ENCODE measurements around the gene HHAT.

The HHAT gene

DNA sequence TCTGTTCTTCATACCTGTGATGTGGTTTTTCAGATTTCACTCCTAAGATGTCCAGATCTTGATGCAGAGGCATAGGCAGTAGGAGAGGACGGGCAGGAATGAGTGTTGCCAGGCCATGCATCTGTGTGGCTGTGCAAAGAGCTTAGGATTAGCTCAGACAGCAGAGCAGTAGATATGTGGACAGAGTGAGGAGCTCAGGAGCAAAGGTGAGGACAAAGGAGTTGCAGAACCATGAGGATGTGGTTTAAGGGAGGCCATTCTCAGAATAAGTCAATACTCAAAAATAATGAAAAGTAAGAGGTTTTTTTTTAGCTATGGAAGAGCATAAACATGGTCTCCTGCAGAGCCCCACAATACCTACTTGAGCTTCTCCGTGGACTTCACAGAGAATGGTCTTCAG is 158.3 kb downstream of the HHAT start:
- DNase-seq (ENCODE audit: extremely low read depth, low read depth) = no peak
- TF ChIP-seq, protein P1, sequence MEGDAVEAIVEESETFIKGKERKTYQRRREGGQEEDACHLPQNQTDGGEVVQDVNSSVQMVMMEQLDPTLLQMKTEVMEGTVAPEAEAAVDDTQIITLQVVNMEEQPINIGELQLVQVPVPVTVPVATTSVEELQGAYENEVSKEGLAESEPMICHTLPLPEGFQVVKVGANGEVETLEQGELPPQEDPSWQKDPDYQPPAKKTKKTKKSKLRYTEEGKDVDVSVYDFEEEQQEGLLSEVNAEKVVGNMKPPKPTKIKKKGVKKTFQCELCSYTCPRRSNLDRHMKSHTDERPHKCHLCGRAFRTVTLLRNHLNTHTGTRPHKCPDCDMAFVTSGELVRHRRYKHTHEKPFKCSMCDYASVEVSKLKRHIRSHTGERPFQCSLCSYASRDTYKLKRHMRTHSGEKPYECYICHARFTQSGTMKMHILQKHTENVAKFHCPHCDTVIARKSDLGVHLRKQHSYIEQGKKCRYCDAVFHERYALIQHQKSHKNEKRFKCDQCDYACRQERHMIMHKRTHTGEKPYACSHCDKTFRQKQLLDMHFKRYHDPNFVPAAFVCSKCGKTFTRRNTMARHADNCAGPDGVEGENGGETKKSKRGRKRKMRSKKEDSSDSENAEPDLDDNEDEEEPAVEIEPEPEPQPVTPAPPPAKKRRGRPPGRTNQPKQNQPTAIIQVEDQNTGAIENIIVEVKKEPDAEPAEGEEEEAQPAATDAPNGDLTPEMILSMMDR (IDR thresholded peaks at IDR 0.05; ENCODE audit: low read depth, low read length, missing control alignments) = no peak
- H3K4me3 ChIP-seq (replicated peaks; ENCODE audit: low read depth, low read length) = no peak overlapping the region

DNA sequence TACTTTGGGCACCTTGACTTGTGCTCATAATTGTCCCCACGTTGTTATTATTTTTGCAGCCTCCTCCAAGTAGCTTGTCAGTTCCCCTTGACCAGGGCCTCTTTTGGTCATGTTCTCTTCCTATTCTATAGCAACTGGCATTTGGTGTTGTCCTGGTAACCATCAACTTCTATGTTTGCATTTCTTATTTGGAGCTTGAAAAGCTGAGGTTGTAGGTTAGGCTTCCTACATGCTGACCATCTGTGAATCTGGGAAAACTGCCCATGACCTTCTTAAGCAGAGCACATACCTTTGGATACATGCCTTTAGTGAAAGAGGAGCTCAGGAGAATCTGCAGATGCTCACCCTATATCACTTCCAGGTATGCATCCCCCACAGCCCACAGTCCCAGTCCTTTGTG is 160.8 kb downstream of the HHAT start:
- H3K4me3 ChIP-seq (replicated peaks; ENCODE audit: low read depth, low read length) = no peak overlapping the region
- TF ChIP-seq, protein P1 (IDR thresholded peaks at IDR 0.05; ENCODE audit: low read depth, low read length, missing control alignments) = no peak
- peak; percentile 20 for DNase-seq (ENCODE audit: extremely low read depth, low read depth)

DNA sequence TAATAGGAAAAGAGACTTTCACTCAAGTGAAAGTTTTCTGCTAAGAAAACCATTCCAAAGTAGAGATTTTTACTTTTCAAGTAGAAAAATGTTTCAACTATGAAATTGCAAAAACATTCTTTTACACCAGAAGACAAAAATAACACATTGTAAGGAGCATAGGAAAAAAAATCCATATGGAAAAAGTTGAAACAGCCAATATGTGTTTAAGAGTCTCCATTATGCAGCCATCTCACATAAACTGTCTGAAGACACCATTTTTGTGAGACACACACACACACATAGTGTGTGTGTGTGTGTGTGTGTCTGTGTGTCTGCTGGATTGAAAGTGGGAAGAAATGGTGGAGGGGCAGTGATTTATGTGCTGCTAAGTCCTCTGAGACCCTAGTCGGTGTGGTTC is 162.1 kb downstream of the HHAT start:
- no peak overlapping the region for H3K4me3 ChIP-seq (replicated peaks; ENCODE audit: low read depth, low read length)
- DNase-seq (ENCODE audit: extremely low read depth, low read depth) = no peak
- TF ChIP-seq, protein P1 (IDR thresholded peaks at IDR 0.05; ENCODE audit: low read depth, low read length, missing control alignments) = no peak

DNA sequence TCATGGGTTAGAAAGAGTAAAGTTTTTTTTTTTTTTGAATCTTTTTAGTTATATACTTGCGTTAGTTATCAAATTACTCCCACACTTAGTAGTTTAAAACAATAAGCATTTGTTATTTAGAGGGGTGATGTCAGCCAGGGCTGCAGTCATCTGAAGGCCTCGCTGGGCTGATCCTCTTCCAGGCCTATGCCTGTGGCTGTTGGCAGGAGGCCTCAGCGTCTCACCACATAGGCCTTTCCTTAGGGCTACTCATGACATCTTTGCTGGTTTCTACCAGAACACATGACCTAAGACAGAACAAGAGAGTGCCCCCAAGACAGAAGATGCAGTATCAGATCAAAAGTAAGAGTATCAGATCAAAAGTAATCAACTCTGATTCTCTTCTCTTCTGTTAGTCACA is 167.4 kb downstream of the HHAT start:
- TF ChIP-seq, protein P1 (IDR thresholded peaks at IDR 0.05; ENCODE audit: low read depth, low read length, missing control alignments) = no peak
- DNase-seq (ENCODE audit: extremely low read depth, low read depth) = no peak
- no peak overlapping the region for H3K4me3 ChIP-seq (replicated peaks; ENCODE audit: low read depth, low read length)

DNA sequence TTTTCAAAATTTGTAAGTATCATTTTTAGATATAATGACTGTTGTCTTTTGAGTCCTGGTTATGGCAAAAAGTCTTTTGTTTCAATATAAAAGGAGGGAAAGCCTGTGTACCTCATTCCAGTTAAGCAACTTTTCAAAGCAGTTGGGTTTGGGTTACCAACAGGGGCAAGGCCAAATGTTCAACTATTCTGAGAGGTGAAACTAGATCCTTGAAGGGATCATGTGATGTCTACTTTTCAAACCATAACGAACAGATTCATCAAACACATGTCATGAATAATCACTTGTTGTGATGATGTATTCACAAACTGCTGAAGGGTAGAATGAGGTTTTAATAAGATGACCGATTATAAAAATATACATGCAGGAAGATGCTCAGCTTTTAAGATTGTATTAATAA is 171.3 kb downstream of the HHAT start:
- DNase-seq (ENCODE audit: extremely low read depth, low read depth) = no peak
- H3K4me3 ChIP-seq (replicated peaks; ENCODE audit: low read depth, low read length) = no peak overlapping the region
- TF ChIP-seq, protein P1 (IDR thresholded peaks at IDR 0.05; ENCODE audit: low read depth, low read length, missing control alignments) = no peak

DNA sequence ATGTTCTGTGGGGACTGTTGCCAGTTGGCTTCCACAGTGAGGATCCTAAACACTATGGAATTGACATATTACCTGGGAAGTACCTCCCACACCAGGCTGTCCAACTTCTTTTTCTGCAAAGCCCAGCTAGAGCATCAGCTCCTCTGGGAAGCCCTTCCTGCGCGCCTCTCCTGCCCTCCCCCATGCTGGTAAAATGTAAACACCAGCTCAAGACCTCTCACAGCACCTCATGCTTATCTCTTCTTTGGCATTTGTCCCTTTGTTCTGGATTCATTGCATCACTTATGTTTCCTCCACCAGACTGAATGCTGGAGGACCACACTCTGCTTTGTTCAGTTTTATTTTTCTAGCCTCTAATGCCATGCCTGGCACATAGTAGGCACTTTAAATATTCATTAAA is 172.1 kb downstream of the HHAT start:
- TF ChIP-seq, protein P1 (IDR thresholded peaks at IDR 0.05; ENCODE audit: low read depth, low read length, missing control alignments) = no peak
- H3K4me3 ChIP-seq (replicated peaks; ENCODE audit: low read depth, low read length) = no peak overlapping the region
- no peak for DNase-seq (ENCODE audit: extremely low read depth, low read depth)

DNA sequence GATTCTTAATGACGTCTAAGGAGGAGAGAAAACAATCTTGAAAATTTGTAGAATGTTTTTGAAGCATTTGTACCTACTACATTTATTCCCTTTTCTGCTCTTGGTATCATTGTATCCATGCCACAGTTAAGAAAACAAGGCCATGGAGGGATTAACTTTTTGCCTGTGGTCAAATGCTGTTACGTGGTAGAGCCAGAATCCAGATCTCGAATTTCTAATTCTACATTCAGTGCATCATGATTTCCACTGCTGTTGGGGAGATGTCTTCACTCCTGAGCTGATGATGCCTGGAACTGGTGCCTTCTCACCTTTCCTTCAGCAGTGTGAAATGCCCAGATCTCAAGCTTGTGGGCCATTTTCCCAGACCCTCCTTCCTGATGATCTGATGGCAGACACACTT is 175.6 kb downstream of the HHAT start:
- TF ChIP-seq, protein P1 (IDR thresholded peaks at IDR 0.05; ENCODE audit: low read depth, low read length, missing control alignments) = no peak
- no peak overlapping the region for H3K4me3 ChIP-seq (replicated peaks; ENCODE audit: low read depth, low read length)
- DNase-seq (ENCODE audit: extremely low read depth, low read depth) = no peak

All from HFF-Myc (cell line).